Measurements from ENCODE around the gene TLE4. TPM values are rescaled to one million over a fixed set of nuclear protein-coding genes. Genes with fewer than 3 reads are reported as not detected.
"Not testable (repeated sequence)": the region's sequence is repeated elsewhere in the genome, so short reads cannot be mapped to it uniquely, and the experiment has no call there.

The TLE4 gene
- total RNA-seq, 1 donor from 2014 or later = 58.0 TPM

DNA sequence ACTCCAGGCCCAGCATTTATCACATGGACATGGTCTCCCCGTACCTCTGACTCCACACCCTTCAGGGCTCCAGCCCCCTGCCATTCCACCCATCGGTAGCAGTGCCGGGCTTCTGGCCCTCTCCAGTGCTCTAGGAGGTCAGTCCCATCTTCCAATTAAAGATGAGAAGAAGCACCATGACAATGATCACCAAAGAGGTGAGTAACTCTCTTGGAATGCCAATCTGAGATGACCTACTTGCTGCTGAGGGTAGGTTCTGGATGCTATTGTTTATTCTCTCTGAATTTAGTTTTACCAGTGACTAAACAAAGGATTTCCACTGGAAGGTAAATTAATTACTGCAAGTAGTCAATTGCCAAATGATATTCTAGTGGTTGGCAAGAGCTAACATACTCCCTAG, 80.8 kb downstream of the TLE4 start:
- Histone ChIP-seq H3K4me3 (no peak overlapping the region), H3K4me1 (no peaks in the 10 kb centered on the region), H3K9me3 (no peaks in the 10 kb centered on the region), H3K27me3 (no peaks in the 10 kb centered on the region), H3K27ac (no peak overlapping the region), H3K36me3 (peaks cover 0 to 7% of the 10 kb centered on the region in 2 donors)
- intact Hi-C loops (cut with DNase I) = no loop called here
- no peak for TF ChIP-seq CTCF (IDR thresholded peaks at IDR 0.05)
- no peak for DNase-seq (ENCODE audit: low spot score in 2 of 2)

DNA sequence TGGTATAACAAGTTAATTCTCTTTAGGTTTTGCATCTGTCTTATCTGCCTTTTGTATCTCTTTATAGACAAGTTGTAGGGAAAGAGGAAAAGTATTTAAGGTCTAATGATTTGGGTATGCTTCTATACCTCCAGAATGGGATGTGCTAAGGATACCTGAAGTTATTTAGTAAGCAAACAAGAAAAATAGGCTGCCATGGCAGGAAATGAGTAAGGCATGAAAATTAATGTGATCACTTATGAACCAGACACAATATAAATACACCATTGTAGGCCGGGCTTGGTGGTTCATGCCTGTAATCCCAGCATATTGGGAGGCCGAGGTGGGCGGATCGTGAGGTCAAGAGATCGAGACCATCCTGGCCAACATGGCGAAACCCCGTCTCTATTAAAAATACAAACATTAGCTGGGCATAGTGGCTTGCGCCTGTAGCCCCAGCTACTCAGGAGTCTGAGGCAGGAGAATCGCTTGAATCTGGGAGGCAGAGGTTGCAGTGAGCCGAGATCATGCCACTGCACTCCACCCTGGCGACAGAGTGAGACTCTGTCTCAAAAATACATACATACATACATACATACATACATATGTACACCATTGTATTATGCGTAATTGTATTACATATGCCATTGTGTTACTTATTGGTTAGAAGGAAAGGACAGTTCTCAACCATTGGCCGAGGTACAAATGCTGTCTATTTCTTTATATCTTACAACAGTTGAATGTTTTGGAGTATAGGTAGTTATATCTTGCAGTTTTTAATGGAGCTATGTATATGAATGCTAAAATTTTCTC, 83.0 kb downstream of the TLE4 start:
- H3K4me3 ChIP-seq; H3K36me3 ChIP-seq; H3K27ac ChIP-seq; DNase-seq (ENCODE audit: low spot score in 2 of 2); intact Hi-C loops (cut with DNase I); H3K27me3 ChIP-seq; H3K9me3 ChIP-seq; H3K4me1 ChIP-seq: not testable (repeated sequence)

DNA sequence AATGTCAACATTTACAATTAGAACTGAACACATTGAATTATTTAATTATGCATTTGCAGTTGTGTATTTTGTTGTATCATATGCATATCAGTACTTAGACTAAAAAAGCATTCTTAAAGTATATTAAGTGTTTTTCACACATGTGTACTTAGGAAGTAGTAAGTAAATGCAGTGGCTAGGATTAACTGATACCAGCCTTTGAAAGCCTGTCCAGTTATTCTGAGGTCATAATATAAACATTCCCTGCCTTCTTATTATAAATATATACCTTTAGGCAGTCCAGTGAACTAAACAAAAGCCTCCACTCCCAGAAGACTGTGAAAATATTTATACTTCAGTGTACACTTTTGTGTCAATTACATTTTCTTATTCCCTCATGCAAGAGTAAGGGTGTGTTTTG, 83.8 kb downstream of the TLE4 start:
- no peak for DNase-seq (ENCODE audit: low spot score in 2 of 2)
- no peak overlapping the region for H3K4me3 ChIP-seq
- H3K4me1 ChIP-seq = no peaks in the 10 kb centered on the region
- no peaks in the 10 kb centered on the region for H3K27me3 ChIP-seq
- no peak overlapping the region for H3K27ac ChIP-seq
- intact Hi-C loops (cut with DNase I) = no loop called here
- H3K36me3 ChIP-seq = peaks cover 0 to 7% of the 10 kb centered on the region in 2 donors
- H3K9me3 ChIP-seq = no peaks in the 10 kb centered on the region
- TF ChIP-seq CTCF (IDR thresholded peaks at IDR 0.05) = no peak

DNA sequence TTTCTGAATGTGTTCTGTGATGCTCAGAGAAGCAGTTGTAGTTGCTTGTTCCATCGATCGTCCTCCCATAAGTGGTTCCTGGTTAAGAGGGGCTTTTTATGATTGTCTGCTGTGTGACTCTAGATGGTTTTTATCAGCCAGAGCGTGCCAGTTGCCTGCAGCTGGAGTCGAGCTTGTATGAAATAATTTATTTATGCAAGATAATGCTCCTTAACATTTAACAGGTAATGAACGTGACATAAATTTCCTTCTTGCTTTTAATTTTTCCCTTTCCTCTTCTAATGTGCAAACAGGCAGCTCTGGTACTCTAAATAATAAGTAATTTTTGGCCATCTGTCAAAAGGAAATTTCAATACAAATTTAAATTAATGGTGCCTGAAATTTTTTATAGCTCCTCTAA, 84.4 kb downstream of the TLE4 start:
- DNase-seq (ENCODE audit: low spot score in 2 of 2) = no peak
- TF ChIP-seq CTCF (IDR thresholded peaks at IDR 0.05) = no peak
- Histone ChIP-seq H3K4me1 (no peaks in the 10 kb centered on the region), H3K9me3 (no peaks in the 10 kb centered on the region), H3K36me3 (peaks cover 0 to 7% of the 10 kb centered on the region in 2 donors), H3K4me3 (no peak overlapping the region), H3K27ac (no peak overlapping the region), H3K27me3 (no peaks in the 10 kb centered on the region)
- intact Hi-C loops (cut with DNase I) = no loop called here

GRCh38 chr9:79657891-79658290, 86.1 kb downstream of the TLE4 start:
- Histone ChIP-seq H3K9me3 (no peaks in the 10 kb centered on the region), H3K36me3 (peaks cover 0 to 4% of the 10 kb centered on the region in 2 donors), H3K4me3 (no peak overlapping the region), H3K27me3 (no peaks in the 10 kb centered on the region), H3K4me1 (no peaks in the 10 kb centered on the region), H3K27ac (no peak overlapping the region)
- DNase-seq (ENCODE audit: low spot score in 2 of 2) = no peak
- intact Hi-C loops (cut with DNase I) = no loop called here
- no peak for TF ChIP-seq CTCF (IDR thresholded peaks at IDR 0.05)

- intact Hi-C loops (cut with DNase I) = no loop called here
- Histone ChIP-seq H3K27ac (no peak overlapping the region), H3K36me3 (no peaks in the 10 kb centered on the region)
These were observed 87.2 kb downstream of the TLE4 start for GRCh38 chr9:79658926-79659325.

More at GRCh38 chr9:79658926-79659325, 87.2 kb downstream of the TLE4 start:
- Histone ChIP-seq H3K27me3 (no peaks in the 10 kb centered on the region), H3K4me3 (no peak overlapping the region), H3K9me3 (no peaks in the 10 kb centered on the region), H3K4me1 (no peaks in the 10 kb centered on the region)
- no peak for TF ChIP-seq CTCF (IDR thresholded peaks at IDR 0.05)
- no peak for DNase-seq (ENCODE audit: low spot score in 2 of 2)

Measured in ascending aorta (tissue), 2 donors.